Activated CD8-positive, alpha-beta T cell treated with anti-CD3 and anti-CD28 coated beads for 36 hours (primary cell): ENCODE data around the gene RNF44. TPM values are rescaled to one million over a fixed set of nuclear protein-coding genes. Genes with fewer than 3 reads are reported as not detected.

Experiments used
- ATAC-seq: fragments of 200-7000 bp; cut with Tn5 transposase; one replicate; pipeline ENCODE4 v1.10.0; 2021; ENCODE audit warnings: mild to moderate bottlenecking, moderate library complexity
- CTCF ChIA-PET: fragments of 350-600 bp; sonication (Branson Sonifier 250); formaldehyde crosslinking; loops from one replicate; lab custom pipeline; 2021; ENCODE audit warnings: antibody characterized with exemption; lab: Charles Lee
- POLR2A ChIA-PET: fragments of 350-600 bp; sonication (Branson Sonifier 250); formaldehyde crosslinking; loops from one replicate; lab custom pipeline; 2021; ENCODE audit warnings: antibody characterized with exemption; lab: Charles Lee
- DNase-seq: peaks from one replicate; pipeline ENCODE4 v3.0.0-alpha.2; 2020
- H3K27ac Mint-ChIP-seq: one replicate; pipeline ENCODE4 v1.8.0; 2021; ENCODE audit warnings: mild to moderate bottlenecking, mixed read lengths
- H3K27me3 Mint-ChIP-seq: one replicate; pipeline ENCODE4 v1.8.0; 2021; ENCODE audit warnings: mixed read lengths
- H3K36me3 Mint-ChIP-seq: one replicate; pipeline ENCODE4 v1.8.0; 2021; ENCODE audit warnings: low read depth, mixed read lengths
- H3K4me1 Mint-ChIP-seq: one replicate; pipeline ENCODE4 v1.8.0; 2021; ENCODE audit warnings: low read depth, mixed read lengths
- H3K4me3 Mint-ChIP-seq: one replicate; pipeline ENCODE4 v1.8.0; 2021; ENCODE audit warnings: mild to moderate bottlenecking, moderate library complexity, mixed read lengths
- H3K9me3 Mint-ChIP-seq: one replicate; pipeline ENCODE4 v1.8.0; 2021; ENCODE audit warnings: mixed read lengths
- CTCF ChIP-seq: fragments of 200-600 bp; IDR thresholded peaks from one replicate; pipeline ENCODE4 v1.8.0; 2022; ENCODE audit warnings: antibody characterized with exemption, mild to moderate bottlenecking
- intact Hi-C: fragments of 100-400 bp; cut with micrococcal nuclease; formaldehyde crosslinking; loops from one replicate; pipeline ENCODE4 v1.10.0; 2022
- total RNA-seq, 2 experiments: library from RNA; stranded (reverse); gene quantifications; one replicate each; pipeline ENCODE4 v1.2.3, GENCODE V29; 2021

The RNF44 gene
- total RNA-seq, 2 experiments from 2014 or later: 55.3 to 62.7 TPM

- ATAC-seq (peak; percentile 66), DNase-seq (peak; percentile 81)
- intact Hi-C loops: no loop called here
- Mint-ChIP-seq H3K27me3 (no peaks in the 10 kb centered on the region), H3K27ac (peak overlapping the region; percentile 94), H3K9me3 (no peaks in the 10 kb centered on the region), H3K4me1 (peaks cover 66% of the 10 kb centered on the region), H3K36me3 (no peaks in the 10 kb centered on the region), H3K4me3 (peak overlapping the region; percentile 94)
- ChIA-PET POLR2A (interaction anchor here (0.7 to 4.8 kb wide), 11 partner anchors 11 to 223 kb away, joined by 3 to 51 read pairs (median 3); partner anchors contain the start of gene FAF2), CTCF (interaction anchor here (0.7 to 3.2 kb wide), 8 partner anchors 8 to 182 kb away, joined by 3 to 26 read pairs (median 8); partner anchors contain the start of genes CLTB, FAF2 and KIAA1191)
- peak; percentile 5 for TF ChIP-seq CTCF
These were observed 6.4 kb upstream of the RNF44 start for GRCh38 chr5:176543428-176544182.

GRCh38 chr5:176542596-176543427 is 5.6 kb upstream of the RNF44 start:
- H3K27me3 Mint-ChIP-seq: no peaks in the 10 kb centered on the region
- no peaks in the 10 kb centered on the region for H3K9me3 Mint-ChIP-seq
- intact Hi-C loops: no loop called here
- peak overlapping the region; percentile 94 for H3K4me3 Mint-ChIP-seq
- no peak for TF ChIP-seq CTCF
- peak overlapping the region; percentile 93 for H3K27ac Mint-ChIP-seq
- H3K36me3 Mint-ChIP-seq: no peaks in the 10 kb centered on the region
- ChIA-PET CTCF (interaction anchor here (1.0 to 3.2 kb wide), 7 partner anchors 8 to 127 kb away, joined by 4 to 26 read pairs (median 8); partner anchors contain the start of genes CLTB and FAF2), POLR2A (interaction anchor here (0.7 to 4.8 kb wide), 13 partner anchors 10 to 222 kb away, joined by 3 to 51 read pairs (median 3); partner anchors contain the start of genes FAF2 and TSPAN17)
- peak; percentile 23 for ATAC-seq
- DNase-seq: no peak
- H3K4me1 Mint-ChIP-seq: peaks cover 73% of the 10 kb centered on the region

GRCh38 chr5:176542135-176542595 is 5.0 kb upstream of the RNF44 start:
- Mint-ChIP-seq H3K27me3 (no peaks in the 10 kb centered on the region), H3K4me3 (peak overlapping the region; percentile 84), H3K9me3 (no peaks in the 10 kb centered on the region), H3K27ac (peak overlapping the region; percentile 93), H3K4me1 (peaks cover 67% of the 10 kb centered on the region), H3K36me3 (no peaks in the 10 kb centered on the region)
- no peak for TF ChIP-seq CTCF
- DNase-seq: peak; percentile 78
- peak; percentile 12 for ATAC-seq
- CTCF ChIA-PET: interaction anchor here (1.0 to 3.2 kb wide), 5 partner anchors 9 to 125 kb away, joined by 4 to 26 read pairs (median 8); partner anchors contain the start of gene FAF2
- POLR2A ChIA-PET: interaction anchor here (1.0 to 4.8 kb wide), 5 partner anchors 9 to 105 kb away, joined by 3 to 51 read pairs (median 4); partner anchors contain the start of gene TSPAN17
- intact Hi-C loops: no loop called here

- ChIA-PET POLR2A (interaction anchor here (1.4 to 4.8 kb wide), 3 partner anchors 9 to 105 kb away, joined by 4 to 51 read pairs (median 4); partner anchors contain the start of gene TSPAN17), CTCF (interaction anchor here (1.2 to 3.2 kb wide), 3 partner anchors 9 to 125 kb away, joined by 4 to 26 read pairs (median 12); partner anchors contain the start of gene FAF2)
- H3K4me3 Mint-ChIP-seq: peak overlapping the region; percentile 84
- DNase-seq: peak; percentile 82
- no peak for TF ChIP-seq CTCF
- peak overlapping the region; percentile 93 for H3K27ac Mint-ChIP-seq
- peak; percentile 15 for ATAC-seq
- H3K9me3 Mint-ChIP-seq: no peaks in the 10 kb centered on the region
- H3K27me3 Mint-ChIP-seq: no peaks in the 10 kb centered on the region
- H3K36me3 Mint-ChIP-seq: no peaks in the 10 kb centered on the region
- peaks cover 67% of the 10 kb centered on the region for H3K4me1 Mint-ChIP-seq
- intact Hi-C loops: no loop called here
These were observed 4.3 kb upstream of the RNF44 start for GRCh38 chr5:176541338-176542134.
